ENCODE data around the gene CD83. TPM values are rescaled to one million over a fixed set of nuclear protein-coding genes. Genes with fewer than 3 reads are reported as not detected.

CD83 gene
- total RNA-seq, 1 donor from 2014 or later, result 1.8 TPM

GRCh38 chr6:14092316-14092715, 25.3 kb upstream of the CD83 start:
- Mint-ChIP-seq H3K27ac (ENCODE audit: unreplicated experiment) (no peak overlapping the region), H3K9me3 (ENCODE audit: unreplicated experiment) (peaks cover 2% of the 10 kb centered on the region), H3K4me1 (ENCODE audit: low read depth, unreplicated experiment) (peaks cover 7% of the 10 kb centered on the region), H3K36me3 (ENCODE audit: low read depth, unreplicated experiment) (peaks cover 3% of the 10 kb centered on the region), H3K27me3 (ENCODE audit: low read depth, unreplicated experiment) (no peaks in the 10 kb centered on the region), H3K4me3 (ENCODE audit: unreplicated experiment) (no peak overlapping the region)
- TF ChIP-seq, protein P1, sequence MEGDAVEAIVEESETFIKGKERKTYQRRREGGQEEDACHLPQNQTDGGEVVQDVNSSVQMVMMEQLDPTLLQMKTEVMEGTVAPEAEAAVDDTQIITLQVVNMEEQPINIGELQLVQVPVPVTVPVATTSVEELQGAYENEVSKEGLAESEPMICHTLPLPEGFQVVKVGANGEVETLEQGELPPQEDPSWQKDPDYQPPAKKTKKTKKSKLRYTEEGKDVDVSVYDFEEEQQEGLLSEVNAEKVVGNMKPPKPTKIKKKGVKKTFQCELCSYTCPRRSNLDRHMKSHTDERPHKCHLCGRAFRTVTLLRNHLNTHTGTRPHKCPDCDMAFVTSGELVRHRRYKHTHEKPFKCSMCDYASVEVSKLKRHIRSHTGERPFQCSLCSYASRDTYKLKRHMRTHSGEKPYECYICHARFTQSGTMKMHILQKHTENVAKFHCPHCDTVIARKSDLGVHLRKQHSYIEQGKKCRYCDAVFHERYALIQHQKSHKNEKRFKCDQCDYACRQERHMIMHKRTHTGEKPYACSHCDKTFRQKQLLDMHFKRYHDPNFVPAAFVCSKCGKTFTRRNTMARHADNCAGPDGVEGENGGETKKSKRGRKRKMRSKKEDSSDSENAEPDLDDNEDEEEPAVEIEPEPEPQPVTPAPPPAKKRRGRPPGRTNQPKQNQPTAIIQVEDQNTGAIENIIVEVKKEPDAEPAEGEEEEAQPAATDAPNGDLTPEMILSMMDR (IDR thresholded peaks at IDR 0.05; ENCODE audit: insufficient read depth, low read depth, low read length), result no peak
- no peak for TF ChIP-seq EZH2 (IDR thresholded peaks at IDR 0.05; ENCODE audit: insufficient read depth, low read length)
- no peak overlapping the region for H3K4me3 ChIP-seq (ENCODE audit: insufficient read depth, low read depth, low read length)
- no peak overlapping the region for H2AFZ ChIP-seq (ENCODE audit: low read depth, low read length)
- FAIRE-seq (no peak), DNase-seq (ENCODE audit: low read depth) (no peak)
- H3K4me1 ChIP-seq (ENCODE audit: insufficient read depth, low read length), result no peaks in the 10 kb centered on the region
- H3K79me2 ChIP-seq (ENCODE audit: insufficient read depth, low read length), result no peaks in the 10 kb centered on the region
- no peaks in the 10 kb centered on the region for H3K9me3 ChIP-seq (ENCODE audit: insufficient read depth, low read depth, low read length)
- no peaks in the 10 kb centered on the region for H3K27me3 ChIP-seq (ENCODE audit: insufficient read depth, low read length)
- no peak overlapping the region for H3K9ac ChIP-seq (ENCODE audit: low read length)
- H3K4me2 ChIP-seq (ENCODE audit: low read length), result no peak overlapping the region
- no peaks in the 10 kb centered on the region for H4K20me1 ChIP-seq (ENCODE audit: insufficient read depth, low read length)
- H3K36me3 ChIP-seq (ENCODE audit: insufficient read depth, low read length), result no peaks in the 10 kb centered on the region
- no peak overlapping the region for H3K27ac ChIP-seq (ENCODE audit: low read depth, low read length)

DNA sequence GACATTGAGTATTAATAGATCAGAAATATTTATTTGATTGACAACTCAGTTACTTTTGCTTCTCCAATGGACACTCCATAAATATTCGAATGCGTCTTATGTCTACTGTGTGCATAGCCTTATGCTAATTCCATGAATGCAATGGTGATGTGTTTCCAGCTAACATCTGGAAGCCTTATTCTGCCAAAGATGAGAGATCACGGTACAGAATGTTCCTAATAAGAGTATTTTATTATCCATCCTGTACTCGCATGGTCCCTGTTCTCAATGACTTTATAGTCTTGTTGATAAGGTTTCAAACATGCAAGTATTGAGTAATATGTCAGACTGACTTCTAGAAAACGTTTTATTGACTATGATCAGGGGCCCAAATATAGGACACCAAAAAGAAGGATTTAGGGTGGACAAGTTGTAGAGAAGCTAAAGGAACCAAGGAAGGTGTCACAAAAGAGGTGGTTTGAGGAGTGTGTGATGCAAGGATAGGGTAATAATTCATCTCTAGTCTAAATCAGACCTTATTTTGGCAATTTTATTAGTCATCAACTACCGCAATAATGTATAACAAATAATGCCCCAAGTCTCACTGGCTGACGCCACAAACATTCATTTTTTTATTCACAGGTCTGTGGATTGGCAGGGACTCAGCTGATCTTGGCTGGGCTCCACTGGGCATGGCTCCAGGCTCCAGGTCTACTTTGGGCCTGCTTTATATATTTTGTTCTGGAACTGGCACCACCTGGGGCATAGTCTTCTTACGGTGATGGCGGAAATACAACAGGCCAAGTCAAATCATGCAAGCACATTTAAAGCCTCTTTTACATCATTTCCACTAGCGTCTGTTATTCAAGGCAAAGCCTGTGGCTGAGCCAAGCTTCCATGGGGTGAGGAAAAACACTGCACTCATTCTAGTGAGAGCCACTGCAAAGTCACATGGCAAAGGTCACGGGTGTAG, 24.5 kb upstream of the CD83 start:
- H3K4me2 ChIP-seq (ENCODE audit: low read length), result no peak overlapping the region
- FAIRE-seq (no peak), DNase-seq (ENCODE audit: low read depth) (peak; percentile 52)
- H3K4me3 ChIP-seq (ENCODE audit: insufficient read depth, low read depth, low read length), result no peak overlapping the region
- H3K27ac Mint-ChIP-seq (ENCODE audit: unreplicated experiment), result no peak overlapping the region
- no peaks in the 10 kb centered on the region for H3K4me1 ChIP-seq (ENCODE audit: insufficient read depth, low read length)
- H3K27me3 Mint-ChIP-seq (ENCODE audit: low read depth, unreplicated experiment), result no peaks in the 10 kb centered on the region
- no peaks in the 10 kb centered on the region for H3K9me3 ChIP-seq (ENCODE audit: insufficient read depth, low read depth, low read length)
- no peak overlapping the region for H3K4me3 Mint-ChIP-seq (ENCODE audit: unreplicated experiment)
- peaks cover 3% of the 10 kb centered on the region for H3K36me3 Mint-ChIP-seq (ENCODE audit: low read depth, unreplicated experiment)
- H4K20me1 ChIP-seq (ENCODE audit: insufficient read depth, low read length), result no peaks in the 10 kb centered on the region
- no peak overlapping the region for H3K9ac ChIP-seq (ENCODE audit: low read length)
- no peaks in the 10 kb centered on the region for H3K79me2 ChIP-seq (ENCODE audit: insufficient read depth, low read length)
- no peaks in the 10 kb centered on the region for H3K36me3 ChIP-seq (ENCODE audit: insufficient read depth, low read length)
- no peak overlapping the region for H2AFZ ChIP-seq (ENCODE audit: low read depth, low read length)
- H3K9me3 Mint-ChIP-seq (ENCODE audit: unreplicated experiment), result peaks cover 2% of the 10 kb centered on the region
- no peak overlapping the region for H3K27ac ChIP-seq (ENCODE audit: low read depth, low read length)
- no peaks in the 10 kb centered on the region for H3K27me3 ChIP-seq (ENCODE audit: insufficient read depth, low read length)
- peaks cover under 1% of the 10 kb centered on the region for H3K4me1 Mint-ChIP-seq (ENCODE audit: low read depth, unreplicated experiment)
- TF ChIP-seq EZH2 (IDR thresholded peaks at IDR 0.05; ENCODE audit: insufficient read depth, low read length), result no peak
- TF ChIP-seq, protein P1 (IDR thresholded peaks at IDR 0.05; ENCODE audit: insufficient read depth, low read depth, low read length), result no peak

GRCh38 chr6:14094721-14095120, 22.9 kb upstream of the CD83 start:
- Mint-ChIP-seq H3K27me3 (ENCODE audit: low read depth, unreplicated experiment) (no peaks in the 10 kb centered on the region), H3K4me1 (ENCODE audit: low read depth, unreplicated experiment) (no peaks in the 10 kb centered on the region), H3K4me3 (ENCODE audit: unreplicated experiment) (no peak overlapping the region), H3K27ac (ENCODE audit: unreplicated experiment) (no peak overlapping the region), H3K9me3 (ENCODE audit: unreplicated experiment) (peaks cover 2% of the 10 kb centered on the region), H3K36me3 (ENCODE audit: low read depth, unreplicated experiment) (peaks cover 3% of the 10 kb centered on the region)
- Histone ChIP-seq H3K36me3 (ENCODE audit: insufficient read depth, low read length) (no peaks in the 10 kb centered on the region), H3K4me2 (ENCODE audit: low read length) (no peak overlapping the region), H3K9ac (ENCODE audit: low read length) (no peak overlapping the region), H2AFZ (ENCODE audit: low read depth, low read length) (no peak overlapping the region), H3K9me3 (ENCODE audit: insufficient read depth, low read depth, low read length) (no peaks in the 10 kb centered on the region), H3K4me3 (ENCODE audit: insufficient read depth, low read depth, low read length) (no peak overlapping the region), H4K20me1 (ENCODE audit: insufficient read depth, low read length) (no peaks in the 10 kb centered on the region), H3K27me3 (ENCODE audit: insufficient read depth, low read length) (no peaks in the 10 kb centered on the region), H3K27ac (ENCODE audit: low read depth, low read length) (no peak overlapping the region), H3K79me2 (ENCODE audit: insufficient read depth, low read length) (no peaks in the 10 kb centered on the region), H3K4me1 (ENCODE audit: insufficient read depth, low read length) (no peaks in the 10 kb centered on the region)
- DNase-seq (ENCODE audit: low read depth) (no peak), FAIRE-seq (no peak)
- TF ChIP-seq, protein P1 (IDR thresholded peaks at IDR 0.05; ENCODE audit: insufficient read depth, low read depth, low read length), result no peak
- no peak for TF ChIP-seq EZH2 (IDR thresholded peaks at IDR 0.05; ENCODE audit: insufficient read depth, low read length)
